Ascending aorta (tissue), 2 donors: Measurements from ENCODE around the gene PEX11G. TPM values are rescaled to one million over a fixed set of nuclear protein-coding genes. Genes with fewer than 3 reads are reported as not detected.

ENCODE experiments used
- DNase-seq, 2 donors: peaks; one replicate each; pipeline ENCODE4 v3.0.0-alpha.2; 2019; ENCODE audit warnings: low spot score in 2 of 2
- H3K27ac ChIP-seq, 2 donors: fragments of 200-600 bp; sonication (generic); one replicate each; pipeline ENCODE4 v1.5.1; 2016 to 2017; ENCODE audit warnings: mild to moderate bottlenecking in 1 of 2
- H3K27me3 ChIP-seq: fragments of 200-600 bp; sonication (generic); one replicate; pipeline ENCODE4 v1.5.1; 2017
- H3K36me3 ChIP-seq, 2 donors: fragments of 200-600 bp; sonication (generic); one replicate each; pipeline ENCODE4 v1.5.1; 2016
- H3K4me1 ChIP-seq, 2 donors: fragments of 200-600 bp; sonication (generic); one replicate each; pipeline ENCODE4 v1.5.1; 2016 to 2017; ENCODE audit warnings: mild to moderate bottlenecking in 1 of 2
- H3K4me3 ChIP-seq, 2 donors: fragments of 200-600 bp; sonication (generic); one replicate each; pipeline ENCODE4 v1.5.1; 2016 to 2017; ENCODE audit warnings: mild to moderate bottlenecking in 1 of 2
- H3K9me3 ChIP-seq, 2 donors: fragments of 200-600 bp; sonication (generic); one replicate each; pipeline ENCODE4 v1.5.1; 2016
- CTCF ChIP-seq, 3 experiments: fragments of 200-600 bp in 2 of 3; fragments of 450-650 bp in 1 of 3; sonication (generic) in 2 of 3; IDR thresholded peaks; one replicate each; pipeline ENCODE4 v1.5.1; 2016 to 2019; ENCODE audit warnings: antibody characterized with exemption in 3 of 3, mild to moderate bottlenecking in 1 of 3, moderate library complexity in 1 of 3
- intact Hi-C: fragments of 100-400 bp; cut with DNase I; formaldehyde crosslinking; loops from one replicate; pipeline ENCODE4 v1.15.1; 2023
- total RNA-seq: library from RNA; depleted of rRNA; stranded (reverse); fragments of >200 nt; gene quantifications from one replicate; pipeline ENCODE4 v1.1.0, GENCODE V29; 2016

The PEX11G gene
- total RNA-seq, 1 donor from 2014 or later = not detected

GRCh38 chr19:7522923-7523667, 34.3 kb upstream of the PEX11G start:
- H3K36me3 ChIP-seq = peaks cover 21 to 43% of the 10 kb centered on the region in 2 donors
- H3K4me1 ChIP-seq = peaks cover 8 to 26% of the 10 kb centered on the region in 2 donors
- no peak for DNase-seq
- intact Hi-C loops = loop anchor here (1.0 kb wide), 1 partner anchor 12 kb away; the partner anchor contains the start of gene PNPLA6
- no peaks in the 10 kb centered on the region for H3K9me3 ChIP-seq
- no peaks in the 10 kb centered on the region for H3K27me3 ChIP-seq
- TF ChIP-seq CTCF (IDR thresholded peaks at IDR 0.05) = no peak
- peak overlapping the region in 1 of 2 donors; percentile 10 for H3K27ac ChIP-seq
- H3K4me3 ChIP-seq = peak overlapping the region; percentile 83 to 87

- intact Hi-C loops = loop anchor here (1.0 kb wide), 1 partner anchor 13 kb away; the partner anchor contains the start of gene PNPLA6
- no peaks in the 10 kb centered on the region for H3K9me3 ChIP-seq
- peak; percentile 97 to 100 for DNase-seq
- peak within 1 kb of the TSS; percentile 14 to 64 for H3K27ac ChIP-seq
- H3K27me3 ChIP-seq = no peaks in the 10 kb centered on the region
- H3K4me1 ChIP-seq = peaks cover 8 to 32% of the 10 kb centered on the region in 2 donors
- H3K4me3 ChIP-seq = peak within 1 kb of the TSS; percentile 83 to 87
- peaks cover 20 to 35% of the 10 kb centered on the region in 2 donors for H3K36me3 ChIP-seq
- no peak for TF ChIP-seq CTCF (IDR thresholded peaks at IDR 0.05)
Measured at GRCh38 chr19:7522072-7522922, 33.5 kb upstream of the PEX11G start, which contains the start of gene MCOLN1. TSS of gene MCOLN1 (plus strand) at chr19:7522624. CDS start at chr19:7522751, 127 bp downstream.

- Histone ChIP-seq H3K27ac (peak overlapping the region; percentile 14 to 64), H3K36me3 (peaks cover 20 to 30% of the 10 kb centered on the region in 2 donors), H3K4me3 (peak overlapping the region; percentile 83 to 87), H3K4me1 (peaks cover 13 to 37% of the 10 kb centered on the region in 2 donors), H3K9me3 (no peaks in the 10 kb centered on the region), H3K27me3 (no peaks in the 10 kb centered on the region)
- TF ChIP-seq CTCF (IDR thresholded peaks at IDR 0.05) = no peak
- DNase-seq = no peak
- intact Hi-C loops = loop anchor here (1.0 kb wide), 1 partner anchor 14 kb away; the partner anchor contains the start of gene PNPLA6
Measured at GRCh38 chr19:7521551-7522071, 32.8 kb upstream of the PEX11G start.

DNA sequence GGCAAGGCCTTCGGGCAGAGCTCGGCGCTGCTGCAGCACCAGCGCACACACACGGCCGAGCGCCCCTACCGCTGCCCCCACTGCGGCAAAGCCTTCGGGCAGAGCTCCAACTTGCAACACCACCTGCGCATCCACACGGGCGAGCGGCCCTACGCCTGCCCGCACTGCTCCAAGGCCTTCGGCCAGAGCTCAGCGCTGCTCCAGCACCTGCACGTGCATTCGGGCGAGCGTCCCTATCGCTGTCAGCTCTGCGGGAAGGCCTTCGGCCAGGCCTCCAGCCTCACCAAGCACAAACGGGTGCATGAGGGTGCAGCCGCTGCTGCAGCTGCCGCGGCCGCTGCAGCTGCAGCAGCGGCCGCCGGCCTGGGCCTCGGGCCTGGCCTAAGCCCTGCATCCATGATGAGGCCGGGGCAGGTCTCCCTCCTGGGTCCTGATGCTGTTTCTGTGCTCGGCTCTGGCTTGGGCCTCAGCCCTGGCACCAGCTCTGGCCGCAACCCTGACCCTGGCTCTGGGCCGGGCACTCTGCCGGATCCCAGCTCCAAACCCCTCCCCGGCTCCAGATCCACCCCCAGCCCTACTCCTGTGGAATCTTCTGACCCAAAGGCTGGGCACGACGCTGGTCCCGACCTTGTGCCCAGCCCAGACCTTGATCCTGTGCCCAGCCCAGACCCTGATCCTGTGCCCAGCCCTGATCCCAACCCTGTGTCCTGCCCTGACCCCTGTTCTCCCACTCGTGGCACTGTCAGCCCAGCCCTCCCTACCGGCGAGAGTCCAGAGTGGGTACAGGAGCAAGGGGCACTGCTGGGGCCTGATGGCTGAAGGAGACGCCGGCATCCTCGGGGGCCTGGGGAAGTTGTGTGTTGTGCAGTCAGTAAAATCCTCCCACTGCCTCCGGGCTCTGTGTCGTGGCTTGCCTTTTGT, 31.6 kb upstream of the PEX11G start:
- no peak for DNase-seq
- TF ChIP-seq CTCF (IDR thresholded peaks at IDR 0.05) = no peak
- peak overlapping the region; percentile 26 to 63 for H3K27ac ChIP-seq
- H3K36me3 ChIP-seq = peaks cover 18% of the 10 kb centered on the region in 2 donors
- H3K4me1 ChIP-seq = peaks cover 13 to 37% of the 10 kb centered on the region in 2 donors
- intact Hi-C loops = no loop called here
- no peaks in the 10 kb centered on the region for H3K9me3 ChIP-seq
- no peak overlapping the region for H3K4me3 ChIP-seq
- H3K27me3 ChIP-seq = no peaks in the 10 kb centered on the region
